Calu3 (cell line): ENCODE measurements around the gene PSMD2. TPM values are rescaled to one million over a fixed set of nuclear protein-coding genes. Genes with fewer than 3 reads are reported as not detected.
A peak's percentile ranks its signal among the peaks of the same experiment; 100 is the strongest.
"Not testable (repeated sequence)": the region's sequence is repeated elsewhere in the genome, so short reads cannot be mapped to it uniquely, and the experiment has no call there.

ENCODE experiments used
- BruUV-seq: library from RNA; stranded (reverse); fragments of 400-500 nt; replicated peaks from 2 replicates; lab custom pipeline; 2021; lab: Mats Ljungman, UMichigan
- CTCF ChIA-PET: fragments of 300-600 bp; sonication (Branson Sonifier 250); formaldehyde crosslinking; loops from one replicate; lab custom pipeline; 2022; ENCODE audit warnings: antibody characterized with exemption; lab: Charles Lee
- DNase-seq: peaks from one replicate; pipeline ENCODE4 v3.0.0; 2022
- H3K27ac Mint-ChIP-seq: one replicate; pipeline ENCODE4 v1.8.0; 2022; ENCODE audit warnings: mixed read lengths; ENCODE audit not compliant: unreplicated experiment
- H3K27me3 Mint-ChIP-seq: one replicate; pipeline ENCODE4 v1.8.0; 2022; ENCODE audit warnings: mixed read lengths; ENCODE audit not compliant: unreplicated experiment
- H3K36me3 Mint-ChIP-seq: one replicate; pipeline ENCODE4 v1.8.0; 2022; ENCODE audit warnings: mild to moderate bottlenecking, moderate library complexity, mixed read lengths; ENCODE audit not compliant: insufficient read depth, unreplicated experiment
- H3K4me1 Mint-ChIP-seq: one replicate; pipeline ENCODE4 v1.8.0; 2022; ENCODE audit warnings: mild to moderate bottlenecking, low read depth, mixed read lengths; ENCODE audit not compliant: unreplicated experiment
- H3K4me3 Mint-ChIP-seq: one replicate; pipeline ENCODE4 v1.8.0; 2022; ENCODE audit warnings: mild to moderate bottlenecking, low read depth, moderate library complexity, mixed read lengths; ENCODE audit not compliant: unreplicated experiment
- H3K9me3 Mint-ChIP-seq: one replicate; pipeline ENCODE4 v1.8.0; 2022; ENCODE audit warnings: low read depth, mixed read lengths; ENCODE audit not compliant: unreplicated experiment
- intact Hi-C: fragments of 100-400 bp; cut with micrococcal nuclease; formaldehyde crosslinking; loops from one replicate; pipeline ENCODE4 v1.10.0; 2022; ENCODE audit not compliant: unreplicated experiment
- total RNA-seq: library from RNA; stranded (reverse); gene quantifications from 2 replicates; pipeline ENCODE4 v1.2.3, GENCODE V29; 2022
- TF ChIP-seq, protein P1 (sequence below): fragments of 200-600 bp; IDR thresholded peaks from one replicate; pipeline ENCODE4 v1.8.0; 2022; ENCODE audit warnings: antibody characterized with exemption; ENCODE audit not compliant: unreplicated experiment

The PSMD2 gene
- total RNA-seq, 1 experiment from 2014 or later = 530 TPM

DNA sequence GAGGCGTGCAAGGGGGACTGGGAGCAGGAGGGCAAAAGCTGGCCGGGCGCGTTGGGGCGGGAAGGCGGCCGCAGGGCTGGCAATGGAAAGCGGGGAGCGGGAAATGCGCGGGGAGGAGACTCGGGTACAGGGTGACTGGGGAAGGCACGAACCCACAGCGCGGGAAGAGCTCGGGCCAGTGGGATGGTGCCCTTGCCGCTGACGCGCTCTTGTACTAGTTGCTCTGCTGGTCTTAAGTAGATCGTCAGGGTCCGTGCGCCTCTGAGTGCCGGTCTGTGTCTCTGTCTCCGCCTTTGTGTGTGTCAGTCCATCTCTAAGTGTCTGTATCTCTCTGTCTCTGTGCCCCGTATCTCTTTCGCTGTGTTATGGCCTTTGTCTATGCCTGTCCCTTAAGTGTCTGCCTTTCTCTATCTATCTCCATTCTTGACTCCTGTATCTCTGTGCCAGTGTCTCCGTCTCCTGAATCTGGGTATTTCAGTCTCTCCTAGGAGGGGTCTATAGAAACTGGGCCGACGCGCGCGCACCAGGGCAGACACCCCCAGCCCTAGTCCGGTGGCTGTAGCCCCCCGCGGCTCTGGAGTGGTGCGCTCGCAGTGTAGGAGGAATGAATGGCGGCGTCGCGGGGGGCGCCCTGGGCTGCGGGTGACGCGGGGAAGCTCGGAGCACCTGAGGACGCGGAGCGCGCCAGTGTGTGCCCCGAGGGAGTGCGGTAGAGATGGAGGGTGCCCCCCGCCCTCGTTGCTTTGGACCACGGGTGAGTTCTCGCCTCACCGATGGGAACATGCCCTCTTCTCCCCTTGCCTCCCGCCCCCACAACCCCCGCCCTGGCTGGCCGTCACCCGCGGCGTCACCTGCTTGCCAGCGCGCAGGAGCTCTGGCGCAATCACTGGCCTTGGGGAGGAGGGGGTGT is 36.9 kb upstream of the PSMD2 start:
- intact Hi-C loops = no loop called here
- Mint-ChIP-seq H3K36me3 (peaks cover 34% of the 10 kb centered on the region), H3K27me3 (peaks cover 74% of the 10 kb centered on the region), H3K4me3 (peak overlapping the region; percentile 66), H3K4me1 (peaks cover 24% of the 10 kb centered on the region), H3K27ac (no peak overlapping the region), H3K9me3 (peaks cover under 1% of the 10 kb centered on the region)
- peak; percentile 47 for DNase-seq
- no TSS peak for BruUV-seq
- CTCF ChIA-PET = interaction anchor here (0.6 to 1.5 kb wide), 8 partner anchors 12 to 1846 kb away, joined by 3 to 7 read pairs (median 4); partner anchors contain the start of genes EEF1AKMT4, PARL and PSMD2
- TF ChIP-seq, protein P1, sequence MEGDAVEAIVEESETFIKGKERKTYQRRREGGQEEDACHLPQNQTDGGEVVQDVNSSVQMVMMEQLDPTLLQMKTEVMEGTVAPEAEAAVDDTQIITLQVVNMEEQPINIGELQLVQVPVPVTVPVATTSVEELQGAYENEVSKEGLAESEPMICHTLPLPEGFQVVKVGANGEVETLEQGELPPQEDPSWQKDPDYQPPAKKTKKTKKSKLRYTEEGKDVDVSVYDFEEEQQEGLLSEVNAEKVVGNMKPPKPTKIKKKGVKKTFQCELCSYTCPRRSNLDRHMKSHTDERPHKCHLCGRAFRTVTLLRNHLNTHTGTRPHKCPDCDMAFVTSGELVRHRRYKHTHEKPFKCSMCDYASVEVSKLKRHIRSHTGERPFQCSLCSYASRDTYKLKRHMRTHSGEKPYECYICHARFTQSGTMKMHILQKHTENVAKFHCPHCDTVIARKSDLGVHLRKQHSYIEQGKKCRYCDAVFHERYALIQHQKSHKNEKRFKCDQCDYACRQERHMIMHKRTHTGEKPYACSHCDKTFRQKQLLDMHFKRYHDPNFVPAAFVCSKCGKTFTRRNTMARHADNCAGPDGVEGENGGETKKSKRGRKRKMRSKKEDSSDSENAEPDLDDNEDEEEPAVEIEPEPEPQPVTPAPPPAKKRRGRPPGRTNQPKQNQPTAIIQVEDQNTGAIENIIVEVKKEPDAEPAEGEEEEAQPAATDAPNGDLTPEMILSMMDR = no peak

- H3K9me3 Mint-ChIP-seq = peaks cover 4% of the 10 kb centered on the region
- BruUV-seq = no TSS peak
- TF ChIP-seq, protein P1 = no peak
- peaks cover 81% of the 10 kb centered on the region for H3K27me3 Mint-ChIP-seq
- CTCF ChIA-PET = interaction anchor here (0.6 to 1.5 kb wide), 4 partner anchors 29 to 378 kb away, joined by 3 to 7 read pairs (median 4); partner anchors contain the start of genes PARL and PSMD2
- H3K27ac Mint-ChIP-seq = no peak overlapping the region
- H3K36me3 Mint-ChIP-seq = peaks cover 34% of the 10 kb centered on the region
- peaks cover 24% of the 10 kb centered on the region for H3K4me1 Mint-ChIP-seq
- H3K4me3 Mint-ChIP-seq = peak overlapping the region; percentile 66
- no peak for DNase-seq
- intact Hi-C loops = no loop called here
Observed at GRCh38 chr3:184262764-184263179, 36.3 kb upstream of the PSMD2 start.

DNA sequence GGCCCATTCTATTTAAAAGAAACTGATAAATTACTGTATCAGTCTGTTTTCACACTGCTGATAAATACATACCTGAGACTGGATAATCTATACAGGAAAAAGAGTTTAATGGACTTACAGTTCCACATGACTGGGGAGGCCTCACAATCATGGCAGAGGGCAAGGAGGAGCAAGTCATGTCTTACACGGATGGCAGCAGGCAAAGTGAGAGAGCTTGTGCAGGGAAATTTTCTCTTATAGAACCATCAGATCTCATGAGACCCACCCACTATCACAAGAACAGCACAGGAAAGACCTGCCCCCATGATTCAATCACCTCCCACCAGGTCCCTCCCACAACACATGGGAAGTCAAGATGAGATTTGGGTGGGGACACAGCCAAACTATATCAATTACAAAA is 31.8 kb upstream of the PSMD2 start:
- peaks cover 61% of the 10 kb centered on the region for H3K27me3 Mint-ChIP-seq
- DNase-seq, H3K27ac Mint-ChIP-seq, CTCF ChIA-PET, H3K4me1 Mint-ChIP-seq, H3K4me3 Mint-ChIP-seq, H3K36me3 Mint-ChIP-seq, intact Hi-C loops, H3K9me3 Mint-ChIP-seq, BruUV-seq: not testable (repeated sequence)

- Mint-ChIP-seq H3K4me3 (no peak overlapping the region), H3K9me3 (peaks cover 1% of the 10 kb centered on the region), H3K36me3 (no peaks in the 10 kb centered on the region), H3K27me3 (peaks cover 62% of the 10 kb centered on the region), H3K27ac (no peak overlapping the region), H3K4me1 (no peaks in the 10 kb centered on the region)
- no peak for DNase-seq
- TF ChIP-seq, protein P1 = no peak
- CTCF ChIA-PET = interaction anchor here (0.6 to 1.0 kb wide), 2 partner anchors 15 to 1485 kb away, joined by 3 to 5 read pairs; no protein-coding TSS in a partner anchor
- BruUV-seq = no TSS peak
- intact Hi-C loops = no loop called here
Observed at GRCh38 chr3:184272269-184272668, 26.8 kb upstream of the PSMD2 start.
